ENCODE measurements around the gene KRT6B.

Gene KRT6B

DNA sequence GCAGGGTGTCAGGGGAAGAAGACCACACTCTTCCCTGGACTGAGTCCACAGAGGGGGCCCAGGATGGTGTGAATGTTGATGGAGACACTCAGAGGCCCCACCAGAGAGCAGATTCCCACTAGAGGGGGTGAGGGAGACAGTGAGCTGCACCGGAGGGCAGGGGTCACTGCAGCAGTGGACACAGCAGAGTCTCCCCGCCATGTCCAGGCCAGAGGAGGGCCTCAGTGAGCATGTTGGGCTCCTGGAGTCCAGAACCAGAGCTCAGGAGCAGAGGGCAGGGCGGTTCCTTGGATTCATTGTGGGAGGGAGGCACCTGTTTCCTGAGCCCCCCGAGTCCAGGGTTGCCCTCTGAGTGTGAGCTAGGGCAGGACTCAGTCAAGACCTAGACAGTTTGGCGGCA lies 44.0 kb downstream of the KRT6B start:
- TF ChIP-seq Cebpa-rat (IDR thresholded peaks at IDR 0.05): no peak
- H3K27ac ChIP-seq: no peak overlapping the region
- H3K27me3 ChIP-seq: no peaks in the 10 kb centered on the region
- no peak overlapping the region for H3K4me2 ChIP-seq
- no peak overlapping the region for H3K9ac ChIP-seq
- 0 out of 22 replicates have a peak, but pooled peaks cover 0 to under 1% (median 0%) of the 10 kb centered on the region in 11 experiments for H4K20me1 ChIP-seq
- no peak overlapping the region for H3K4me3 ChIP-seq
- H3K4me1 ChIP-seq: no peaks in the 10 kb centered on the region
- no peaks in the 10 kb centered on the region for H3K9me3 ChIP-seq (replicated peaks in 1 of 11)
- H3K36me3 ChIP-seq: no peaks in the 10 kb centered on the region

DNA sequence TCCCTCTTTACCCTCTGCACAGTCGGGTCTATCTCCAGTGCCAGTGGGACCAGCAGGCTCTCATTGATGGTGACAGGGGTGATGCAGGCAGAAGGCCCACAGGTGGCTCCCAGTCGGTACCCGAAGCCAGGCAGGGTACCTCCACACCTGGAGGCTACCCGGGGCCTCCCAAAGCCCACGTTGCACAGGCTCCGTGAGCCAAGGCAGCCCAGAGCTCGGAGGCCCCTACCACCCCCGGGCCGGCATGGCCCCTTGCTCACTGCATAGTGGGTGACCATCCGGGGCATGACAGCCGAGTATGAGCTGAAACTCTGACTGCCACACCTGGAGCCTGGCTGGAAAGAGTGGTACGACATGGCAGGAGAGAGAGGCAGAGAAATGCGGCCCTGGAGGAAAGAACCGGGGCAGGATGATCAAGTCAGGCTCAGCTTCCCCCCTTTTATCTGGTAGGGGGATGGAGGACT lies 46.0 kb downstream of the KRT6B start, which contains the start of gene KRT82:
KRT82 (minus strand) TSS at position 414 of the 464 bp plus-strand sequence; CDS start at position 356, 58 bp downstream.
- Histone ChIP-seq H3K4me3 (no peak within 1 kb of the TSS), H4K20me1 (peaks cover 0 to 5% (median 0%) of the 10 kb centered on the region in 11 experiments; a peak in 1 of 22 replicates), H3K4me2 (no peak within 1 kb of the TSS), H3K9ac (no peak within 1 kb of the TSS), H3K4me1 (no peaks in the 10 kb centered on the region), H3K9me3 (replicated peaks in 1 of 11) (no peaks in the 10 kb centered on the region), H3K36me3 (no peaks in the 10 kb centered on the region), H3K27ac (no peak within 1 kb of the TSS), H3K27me3 (no peaks in the 10 kb centered on the region)
- TF ChIP-seq Cebpa-rat (IDR thresholded peaks at IDR 0.05): no peak

DNA sequence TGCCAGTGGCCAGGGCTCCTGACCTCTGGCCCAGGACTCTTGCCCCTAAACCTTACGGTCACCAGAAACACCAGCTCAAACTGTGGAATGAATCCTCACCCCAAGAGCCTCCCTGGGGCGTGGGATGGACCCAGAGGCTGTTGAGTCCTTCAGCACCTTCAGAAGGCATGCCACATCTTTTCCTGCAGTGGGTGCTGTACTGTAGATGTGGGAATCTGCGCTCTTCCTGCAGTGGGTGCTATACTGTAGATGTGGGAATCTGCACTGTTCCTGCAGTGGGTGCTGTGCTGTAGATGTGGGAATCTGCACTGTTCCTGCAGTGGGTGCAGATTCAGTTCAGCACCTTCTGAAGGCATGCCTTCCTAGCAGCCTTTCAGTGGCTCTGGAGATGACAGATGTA lies 47.0 kb downstream of the KRT6B start:
- H3K4me1 ChIP-seq: no peaks in the 10 kb centered on the region
- H4K20me1 ChIP-seq: peaks cover 0 to 5% (median 0%) of the 10 kb centered on the region in 11 experiments; a peak in 2 of 22 replicates
- H3K27me3 ChIP-seq: no peaks in the 10 kb centered on the region
- H3K36me3 ChIP-seq: no peaks in the 10 kb centered on the region
- H3K9me3 ChIP-seq (replicated peaks in 1 of 11): no peaks in the 10 kb centered on the region
- no peak overlapping the region for H3K9ac ChIP-seq
- H3K4me2 ChIP-seq: no peak overlapping the region
- no peak overlapping the region for H3K27ac ChIP-seq
- no peak overlapping the region for H3K4me3 ChIP-seq
- TF ChIP-seq Cebpa-rat (IDR thresholded peaks at IDR 0.05): no peak

GRCh38 chr12:52403561-52403960 lies 48.4 kb downstream of the KRT6B start:
- H3K9ac ChIP-seq: no peak overlapping the region
- no peak overlapping the region for H3K4me3 ChIP-seq
- H4K20me1 ChIP-seq: peaks cover 0 to 5% (median 0%) of the 10 kb centered on the region in 11 experiments; a peak in 2 of 22 replicates
- no peaks in the 10 kb centered on the region for H3K27me3 ChIP-seq
- H3K4me2 ChIP-seq: no peak overlapping the region
- H3K9me3 ChIP-seq (replicated peaks in 1 of 11): no peaks in the 10 kb centered on the region
- TF ChIP-seq Cebpa-rat (IDR thresholded peaks at IDR 0.05): no peak
- H3K4me1 ChIP-seq: no peaks in the 10 kb centered on the region
- H3K27ac ChIP-seq: no peak overlapping the region
- no peaks in the 10 kb centered on the region for H3K36me3 ChIP-seq

- Histone ChIP-seq H3K9ac (no peak overlapping the region), H3K9me3 (replicated peaks in 1 of 11) (no peaks in the 10 kb centered on the region), H3K27ac (no peak overlapping the region), H3K36me3 (no peaks in the 10 kb centered on the region), H4K20me1 (peaks cover 0 to 5% (median 0%) of the 10 kb centered on the region in 11 experiments; a peak in 2 of 22 replicates), H3K4me2 (no peak overlapping the region), H3K4me1 (no peaks in the 10 kb centered on the region), H3K27me3 (no peaks in the 10 kb centered on the region), H3K4me3 (no peak overlapping the region)
- TF ChIP-seq Cebpa-rat (IDR thresholded peaks at IDR 0.05): no peak
These were observed 48.9 kb downstream of the KRT6B start for GRCh38 chr12:52402873-52403540.

GRCh38 chr12:52402377-52402776 lies 49.6 kb downstream of the KRT6B start:
- peaks cover 0 to 5% (median 0%) of the 10 kb centered on the region in 11 experiments; a peak in 2 of 22 replicates for H4K20me1 ChIP-seq
- no peak overlapping the region for H3K4me3 ChIP-seq
- H3K4me2 ChIP-seq: no peak overlapping the region
- no peak overlapping the region for H3K9ac ChIP-seq
- no peaks in the 10 kb centered on the region for H3K4me1 ChIP-seq
- no peaks in the 10 kb centered on the region for H3K27me3 ChIP-seq
- H3K27ac ChIP-seq: no peak overlapping the region
- H3K9me3 ChIP-seq (replicated peaks in 1 of 11): no peaks in the 10 kb centered on the region
- no peaks in the 10 kb centered on the region for H3K36me3 ChIP-seq
- TF ChIP-seq Cebpa-rat (IDR thresholded peaks at IDR 0.05): no peak

DNA sequence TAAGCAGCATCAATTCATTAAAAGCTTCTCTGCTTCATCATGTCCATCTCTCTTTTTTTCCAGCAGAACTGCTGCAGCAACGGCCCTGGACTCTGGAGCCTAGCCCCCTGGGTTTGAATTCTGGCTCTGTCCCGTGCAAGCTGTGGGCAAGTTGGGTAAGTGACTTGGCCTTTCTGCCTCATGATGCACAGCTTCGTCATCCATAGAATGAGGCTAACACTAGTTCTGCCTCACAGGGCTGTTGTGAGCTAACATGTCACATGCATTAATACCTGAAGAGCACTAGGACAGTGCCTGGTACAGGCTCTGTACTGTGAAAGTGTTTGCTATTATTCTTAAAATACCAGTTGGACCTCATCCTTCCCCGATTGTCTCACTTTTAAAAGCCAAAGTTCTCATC lies 50.0 kb downstream of the KRT6B start:
- Histone ChIP-seq H3K4me2 (no peak overlapping the region), H4K20me1 (peaks cover 0 to 5% (median 0%) of the 10 kb centered on the region in 11 experiments; a peak in 2 of 22 replicates), H3K9ac (no peak overlapping the region), H3K27ac (no peak overlapping the region), H3K9me3 (replicated peaks in 1 of 11) (no peaks in the 10 kb centered on the region), H3K4me1 (no peaks in the 10 kb centered on the region), H3K4me3 (no peak overlapping the region), H3K27me3 (no peaks in the 10 kb centered on the region), H3K36me3 (no peaks in the 10 kb centered on the region)
- no peak for TF ChIP-seq Cebpa-rat (IDR thresholded peaks at IDR 0.05)

DNA sequence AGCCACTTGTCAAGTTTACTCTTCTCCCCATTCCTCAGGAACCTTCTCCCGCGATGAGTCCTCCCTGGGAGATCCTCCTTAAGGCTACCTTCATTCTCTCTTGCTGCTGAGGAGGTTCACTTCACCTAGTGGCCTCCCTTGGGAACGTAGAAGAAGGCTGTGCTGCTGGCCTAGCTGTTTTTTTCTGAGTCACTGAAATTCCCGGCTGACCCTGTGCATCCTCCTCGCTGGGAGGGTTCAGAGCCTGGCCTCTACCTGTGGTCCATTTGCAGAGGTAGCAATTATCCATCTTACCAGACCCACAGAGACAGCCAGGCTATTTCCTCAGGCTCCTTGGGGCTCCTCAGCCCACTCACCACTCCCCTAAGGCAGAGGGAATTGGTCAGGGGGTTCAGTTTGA lies 50.4 kb downstream of the KRT6B start:
- TF ChIP-seq Cebpa-rat (IDR thresholded peaks at IDR 0.05): no peak
- Histone ChIP-seq H4K20me1 (peaks cover 0 to 5% (median 0%) of the 10 kb centered on the region in 11 experiments; a peak in 2 of 22 replicates), H3K9me3 (replicated peaks in 1 of 11) (no peaks in the 10 kb centered on the region), H3K4me2 (no peak overlapping the region), H3K27ac (no peak overlapping the region), H3K4me3 (no peak overlapping the region), H3K4me1 (no peaks in the 10 kb centered on the region), H3K36me3 (no peaks in the 10 kb centered on the region), H3K9ac (no peak overlapping the region), H3K27me3 (no peaks in the 10 kb centered on the region)

GRCh38 chr12:52400906-52401305 lies 51.0 kb downstream of the KRT6B start:
- Histone ChIP-seq H4K20me1 (peaks cover 0 to 5% (median 0%) of the 10 kb centered on the region in 11 experiments; a peak in 2 of 22 replicates), H3K4me1 (peaks cover 0 to 4% (median 0%) of the 10 kb centered on the region in 10 experiments; a peak in 3 of 20 replicates)
- no peak for TF ChIP-seq Cebpa-rat (IDR thresholded peaks at IDR 0.05)

GRCh38 chr12:52399756-52400155 lies 52.2 kb downstream of the KRT6B start:
- Histone ChIP-seq H3K9me3 (replicated peaks in 1 of 11) (no peaks in the 10 kb centered on the region), H3K4me3 (no peak overlapping the region), H3K27me3 (no peaks in the 10 kb centered on the region), H3K9ac (no peak overlapping the region), H4K20me1 (peaks cover 0 to 5% (median 0%) of the 10 kb centered on the region in 11 experiments; a peak in 2 of 22 replicates), H3K36me3 (no peaks in the 10 kb centered on the region), H3K4me2 (no peak overlapping the region), H3K4me1 (peaks cover 0 to 4% (median 0%) of the 10 kb centered on the region in 10 experiments; a peak in 3 of 20 replicates), H3K27ac (no peak overlapping the region)
- TF ChIP-seq Cebpa-rat (IDR thresholded peaks at IDR 0.05): no peak

More at GRCh38 chr12:52400906-52401305, 51.0 kb downstream of the KRT6B start:
- Histone ChIP-seq H3K9me3 (replicated peaks in 1 of 11) (no peaks in the 10 kb centered on the region), H3K4me3 (no peak overlapping the region), H3K4me2 (no peak overlapping the region), H3K27me3 (no peaks in the 10 kb centered on the region), H3K9ac (no peak overlapping the region), H3K36me3 (no peaks in the 10 kb centered on the region), H3K27ac (no peak overlapping the region)
